ENCODE measurements around the gene CACHD1.
"Not testable (repeated sequence)": the region's sequence is repeated elsewhere in the genome, so short reads cannot be mapped to it uniquely, and the experiment has no call there.

Gene CACHD1

GRCh38 chr1:64675718-64676345 lies 205.9 kb downstream of the CACHD1 start:
- peak; percentile 18 for DNase-seq
- in situ Hi-C loops (cut with MboI; ENCODE audit: low pct_unique_long_range_greater_than_20kb, low sequenced_read_pairs) = no loop called here

DNA sequence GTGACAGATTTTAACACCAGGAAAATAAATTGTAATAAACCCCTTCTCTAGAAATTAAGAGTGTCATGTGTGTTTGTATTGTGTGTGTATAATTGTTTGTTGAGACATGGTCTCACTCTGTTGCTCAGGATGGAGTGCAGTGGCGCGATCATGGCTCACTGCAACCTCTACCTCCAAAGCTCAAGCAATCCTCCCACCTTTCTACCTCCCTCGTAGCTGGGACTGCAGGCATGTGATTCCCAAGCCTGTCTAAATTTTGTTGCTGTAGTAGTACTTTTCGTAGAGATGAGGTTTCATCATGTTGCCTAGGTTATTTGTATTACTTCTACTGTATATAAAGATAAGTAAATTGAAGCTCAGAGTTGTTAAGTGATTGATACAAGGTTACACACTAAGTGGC lies 206.5 kb downstream of the CACHD1 start:
- in situ Hi-C loops (cut with MboI; ENCODE audit: low pct_unique_long_range_greater_than_20kb, low sequenced_read_pairs) = no loop called here
- no peak for DNase-seq

DNA sequence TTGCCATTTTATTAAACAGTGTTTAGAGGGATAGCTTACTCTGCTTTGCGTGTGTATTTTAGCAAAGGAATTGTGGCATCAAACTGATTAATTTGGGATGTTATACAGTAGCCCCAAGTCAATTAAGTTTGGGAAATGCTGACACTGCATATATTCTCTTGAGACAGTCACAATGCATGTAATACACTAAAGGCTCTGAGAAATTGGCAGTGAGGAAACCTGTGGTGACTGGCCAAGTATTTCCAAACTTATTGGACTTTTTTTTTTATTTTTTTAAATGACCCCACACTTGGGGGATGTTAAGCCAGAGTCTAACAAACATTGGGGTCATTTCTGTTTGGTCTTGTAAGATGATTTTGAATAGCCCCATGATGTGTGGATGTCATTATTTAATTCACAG lies 207.6 kb downstream of the CACHD1 start:
- in situ Hi-C loops (cut with MboI; ENCODE audit: low pct_unique_long_range_greater_than_20kb, low sequenced_read_pairs) = no loop called here
- DNase-seq = no peak

GRCh38 chr1:64678366-64678765 lies 208.4 kb downstream of the CACHD1 start:
- in situ Hi-C loops (cut with MboI; ENCODE audit: low pct_unique_long_range_greater_than_20kb, low sequenced_read_pairs) = no loop called here
- DNase-seq = no peak

DNA sequence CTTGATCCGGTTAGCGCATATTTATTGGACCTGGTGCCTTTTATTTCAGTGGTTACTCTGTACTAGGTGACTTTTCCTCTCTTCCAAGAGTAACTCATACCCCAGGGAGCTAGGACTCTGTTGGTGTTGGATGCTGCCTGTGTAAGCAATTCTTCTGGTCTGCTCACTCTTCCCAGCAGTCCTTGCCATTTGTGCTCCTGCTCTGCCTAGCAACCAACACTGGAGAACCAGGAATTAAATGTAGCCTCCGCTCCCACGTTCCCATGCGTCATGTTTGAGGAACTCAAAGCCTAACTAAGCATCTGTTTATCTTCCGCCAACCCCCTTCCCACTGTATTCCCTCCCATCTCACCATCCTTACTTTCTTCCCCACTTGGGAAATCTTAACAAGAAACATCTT lies 209.2 kb downstream of the CACHD1 start:
- no peak for DNase-seq
- in situ Hi-C loops (cut with MboI; ENCODE audit: low pct_unique_long_range_greater_than_20kb, low sequenced_read_pairs) = no loop called here

DNA sequence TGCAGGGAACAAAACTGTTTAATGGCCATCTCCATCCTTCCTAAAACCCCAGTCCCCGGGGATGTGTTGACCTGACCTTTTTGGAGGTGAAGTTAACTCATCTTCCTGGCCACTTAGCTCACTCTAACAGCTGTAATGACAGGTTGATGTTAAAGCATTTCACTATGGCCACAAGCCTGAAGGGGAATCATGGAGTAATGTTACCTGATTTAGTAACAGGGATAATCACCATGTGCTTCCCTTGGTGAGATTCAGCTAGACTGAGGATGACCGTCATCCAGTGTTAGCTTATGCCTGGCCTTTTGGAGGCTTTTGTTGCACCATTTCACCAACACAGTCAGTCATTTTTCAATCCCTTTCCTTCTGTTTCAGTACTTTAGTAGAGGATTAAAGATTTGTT lies 210.7 kb downstream of the CACHD1 start:
- no peak for DNase-seq
- in situ Hi-C loops (cut with MboI; ENCODE audit: low pct_unique_long_range_greater_than_20kb, low sequenced_read_pairs) = no loop called here

GRCh38 chr1:64681043-64681442 lies 211.1 kb downstream of the CACHD1 start:
- DNase-seq = no peak
- in situ Hi-C loops (cut with MboI; ENCODE audit: low pct_unique_long_range_greater_than_20kb, low sequenced_read_pairs) = no loop called here

- no peak for DNase-seq
- in situ Hi-C loops (cut with MboI; ENCODE audit: low pct_unique_long_range_greater_than_20kb, low sequenced_read_pairs) = no loop called here
These were observed 213.5 kb downstream of the CACHD1 start for GRCh38 chr1:64683419-64683818.

- no peak for DNase-seq
- in situ Hi-C loops (cut with MboI; ENCODE audit: low pct_unique_long_range_greater_than_20kb, low sequenced_read_pairs) = no loop called here
These were observed 215.3 kb downstream of the CACHD1 start for GRCh38 chr1:64685217-64685616.

GRCh38 chr1:64685765-64686341 lies 215.9 kb downstream of the CACHD1 start:
- in situ Hi-C loops (cut with MboI; ENCODE audit: low pct_unique_long_range_greater_than_20kb, low sequenced_read_pairs) = no loop called here
- no peak for DNase-seq

- in situ Hi-C loops (cut with MboI; ENCODE audit: low pct_unique_long_range_greater_than_20kb, low sequenced_read_pairs) = no loop called here
- peak; percentile 50 for DNase-seq
These were observed 217.1 kb downstream of the CACHD1 start for GRCh38 chr1:64686828-64687724.

GRCh38 chr1:64687725-64688327 lies 217.9 kb downstream of the CACHD1 start:
- peak; percentile 20 for DNase-seq
- in situ Hi-C loops (cut with MboI; ENCODE audit: low pct_unique_long_range_greater_than_20kb, low sequenced_read_pairs) = no loop called here

DNA sequence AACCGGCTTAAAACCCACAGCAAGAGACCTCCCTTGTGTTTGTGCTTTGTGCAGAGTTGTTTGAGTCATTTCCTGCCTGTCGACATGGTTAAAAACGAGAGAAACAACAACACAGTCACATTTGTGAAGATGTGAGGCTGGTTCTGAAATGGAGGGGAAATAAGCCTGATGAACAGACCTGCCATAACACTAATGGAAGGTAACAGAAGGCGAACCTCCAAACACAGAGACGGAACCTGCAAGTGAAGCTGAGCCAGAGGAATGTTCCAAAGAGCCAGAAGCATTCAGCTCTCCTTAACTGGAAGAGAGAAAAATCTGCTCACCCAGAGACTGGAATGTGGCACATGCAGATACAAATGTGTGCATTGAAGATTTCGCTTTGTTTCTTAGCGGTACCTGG lies 221.7 kb downstream of the CACHD1 start:
- DNase-seq = no peak
- in situ Hi-C loops (cut with MboI; ENCODE audit: low pct_unique_long_range_greater_than_20kb, low sequenced_read_pairs) = no loop called here

DNA sequence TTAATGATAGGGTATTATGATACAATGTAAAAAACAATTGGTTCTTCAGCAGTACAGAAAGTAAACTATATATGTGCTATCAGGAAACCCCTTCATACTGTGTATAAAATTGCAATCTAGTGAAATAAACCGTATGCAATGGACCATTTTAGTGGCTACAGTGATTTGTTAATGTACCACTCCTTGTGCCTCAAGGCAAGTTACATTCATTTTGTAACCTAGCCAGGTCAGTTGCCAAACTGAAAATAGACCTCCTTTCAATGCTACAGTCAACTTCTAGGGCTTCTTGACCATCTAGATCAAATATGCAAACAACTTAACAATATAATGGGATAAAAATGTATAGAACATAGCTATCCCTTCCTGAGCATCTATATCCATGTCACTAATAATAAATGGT lies 223.0 kb downstream of the CACHD1 start:
- no peak for DNase-seq
- in situ Hi-C loops (cut with MboI; ENCODE audit: low pct_unique_long_range_greater_than_20kb, low sequenced_read_pairs) = no loop called here

DNA sequence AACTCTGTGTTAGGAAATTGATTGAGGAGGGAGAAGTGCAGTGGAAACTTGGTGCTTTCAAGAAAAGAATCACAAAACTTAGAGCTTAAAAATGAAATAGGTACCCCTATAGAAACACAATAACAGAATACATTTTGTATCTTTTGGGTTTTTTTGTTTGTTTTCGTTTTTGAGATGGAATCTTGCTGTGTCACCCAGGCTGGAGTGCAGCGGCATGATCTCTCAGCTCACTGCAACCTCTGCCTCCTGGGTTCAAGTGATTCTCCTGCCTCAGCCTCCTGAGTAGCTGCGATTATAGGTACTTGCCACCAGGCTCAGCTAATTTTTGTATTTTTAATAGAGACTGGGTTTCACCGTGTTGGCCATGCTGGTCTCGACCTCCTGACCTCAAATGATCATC lies 223.5 kb downstream of the CACHD1 start:
- no peak for DNase-seq
- in situ Hi-C loops (cut with MboI; ENCODE audit: low pct_unique_long_range_greater_than_20kb, low sequenced_read_pairs) = no loop called here

DNA sequence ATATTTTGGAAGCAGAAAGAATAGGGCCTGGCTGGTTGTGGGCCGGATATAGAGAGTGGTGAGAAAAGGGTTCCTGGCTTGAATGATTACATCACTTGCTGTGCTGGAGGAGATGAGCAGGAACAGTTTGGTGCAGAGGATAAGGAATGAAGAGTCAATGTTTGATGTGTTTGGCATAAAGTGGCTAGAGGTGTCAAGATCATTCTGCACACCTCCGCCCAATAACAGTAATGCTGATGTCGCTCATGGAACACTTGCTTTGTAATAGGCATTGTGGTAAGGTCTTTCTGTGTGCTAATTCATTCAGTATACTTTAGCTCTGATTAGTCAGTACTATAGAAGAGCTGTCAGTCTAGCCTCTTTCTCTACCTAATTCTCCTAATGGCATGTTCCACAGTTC lies 226.9 kb downstream of the CACHD1 start:
- DNase-seq = no peak
- in situ Hi-C loops (cut with MboI; ENCODE audit: low pct_unique_long_range_greater_than_20kb, low sequenced_read_pairs) = no loop called here

DNA sequence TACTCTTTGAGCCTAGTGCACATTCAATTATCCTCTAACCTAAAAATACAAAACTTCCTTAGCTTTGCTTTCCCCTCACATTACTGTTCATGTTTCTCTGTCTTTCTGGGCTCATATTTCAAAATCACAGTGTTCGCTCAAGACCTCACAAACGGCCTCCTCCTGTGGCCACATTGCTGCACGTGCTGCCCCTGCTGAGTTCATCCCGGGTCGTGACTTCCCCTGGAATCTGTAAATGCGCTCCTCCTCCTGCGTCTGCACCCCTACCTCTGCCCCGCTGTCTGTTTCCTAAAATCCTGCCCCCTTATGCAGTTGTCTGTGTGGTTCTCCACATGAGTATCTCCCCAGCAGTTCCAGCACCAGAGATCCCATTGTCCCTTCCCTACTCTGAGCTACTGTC lies 229.4 kb downstream of the CACHD1 start:
- no peak for DNase-seq
- in situ Hi-C loops (cut with MboI; ENCODE audit: low pct_unique_long_range_greater_than_20kb, low sequenced_read_pairs) = no loop called here

DNA sequence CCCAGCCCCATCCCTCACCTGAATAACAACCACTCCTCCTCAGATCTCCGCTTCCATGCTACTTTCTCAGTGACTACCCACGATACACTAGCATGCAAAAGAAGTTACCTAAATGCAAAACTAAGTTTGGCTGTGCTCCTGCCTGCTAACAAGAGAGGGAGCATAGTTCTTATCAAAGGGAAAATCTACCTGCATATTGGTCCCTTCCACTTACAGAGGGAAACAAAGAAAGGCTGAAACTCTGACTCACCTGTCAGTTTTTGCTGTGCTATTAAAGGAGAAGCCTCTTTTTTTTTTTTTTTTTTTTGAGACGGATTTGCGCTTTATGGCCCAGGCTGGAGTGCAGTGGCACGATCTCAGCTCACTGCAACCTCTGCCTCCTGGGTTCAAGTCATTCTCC lies 231.1 kb downstream of the CACHD1 start:
- in situ Hi-C loops (cut with MboI; ENCODE audit: low pct_unique_long_range_greater_than_20kb, low sequenced_read_pairs) = no loop called here

GRCh38 chr1:64701886-64702285 lies 232.0 kb downstream of the CACHD1 start:
- in situ Hi-C loops (cut with MboI; ENCODE audit: low pct_unique_long_range_greater_than_20kb, low sequenced_read_pairs) = no loop called here
- DNase-seq = no peak

More for the DNA sequence above, 231.1 kb downstream of the CACHD1 start:
- DNase-seq = no peak

- DNase-seq; in situ Hi-C loops (cut with MboI; ENCODE audit: low pct_unique_long_range_greater_than_20kb, low sequenced_read_pairs): not testable (repeated sequence)
These were observed 232.7 kb downstream of the CACHD1 start for GRCh38 chr1:64702670-64703069.

All from KBM-7 (cell line).